ENCODE measurements around the gene USP6NL. TPM values are rescaled to one million over a fixed set of nuclear protein-coding genes. Genes with fewer than 3 reads are reported as not detected.

The USP6NL gene
- total and polyA plus RNA-seq, 2 of the 8 experiments (the other 6 are each of a cell fraction or from before 2014, with no cell fraction given), result 10.9 to 28.8 TPM

DNA sequence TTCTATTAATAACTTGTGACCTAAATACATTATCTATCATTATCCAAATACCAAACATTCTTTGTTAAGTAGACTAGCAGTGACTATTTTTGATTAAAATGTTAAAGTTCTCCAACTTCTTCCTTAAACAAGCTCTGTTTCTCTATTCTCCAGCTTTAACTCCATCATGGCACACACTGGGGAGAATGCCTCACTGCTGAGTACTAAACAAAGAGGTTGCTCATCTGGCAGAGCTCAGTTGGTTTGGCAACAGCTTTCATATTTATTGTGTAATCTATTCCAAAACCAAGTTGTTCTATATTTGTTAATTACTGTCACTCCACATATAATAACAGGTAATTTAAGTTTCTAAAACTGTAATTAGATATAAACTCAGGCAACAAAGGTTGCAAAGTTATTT, 89.6 kb downstream of the USP6NL start (continued):
- TF ChIP-seq SIX5 (IDR thresholded peaks at IDR 0.05; ENCODE audit: low read depth, low read length), result no peak
- no peak for TF ChIP-seq HDAC6 (IDR thresholded peaks at IDR 0.05; ENCODE audit: low read depth, low read length)
- no peak for TF ChIP-seq CBX5 (IDR thresholded peaks at IDR 0.05; ENCODE audit: low read depth, low read length)
